Measurements from ENCODE around the gene ZNF750. TPM values are rescaled to one million over a fixed set of nuclear protein-coding genes. Genes with fewer than 3 reads are reported as not detected.

ZNF750 gene
- total and polyA plus RNA-seq, 3 donors from 2014 or later = 0.21 to 0.63 (median 0.50) TPM

GRCh38 chr17:82866590-82867191 lies 26.9 kb upstream of the ZNF750 start:
- H3K4me1 ChIP-seq = peaks cover 10% of the 10 kb centered on the region
- no peaks in the 10 kb centered on the region for H3K27me3 ChIP-seq
- no peaks in the 10 kb centered on the region for H3K9me3 ChIP-seq
- WGBS, 2 donors = 55 to 80% methylated on average over 2 to 11 of the region's 11 CpGs
- intact Hi-C loops (cut with DNase I; ENCODE audit: low total_unique reads) = no loop called here
- H3K4me3 ChIP-seq = no peak overlapping the region
- peak overlapping the region in 1 of 2 donors; percentile 61 for H3K27ac ChIP-seq
- peak; percentile 59 for DNase-seq
- TF ChIP-seq POLR2A (IDR thresholded peaks at IDR 0.05) (no peak), CTCF (IDR thresholded peaks at IDR 0.05) (no peak)
- H3K36me3 ChIP-seq (ENCODE audit: low read depth, missing control alignments) = no peaks in the 10 kb centered on the region

- Histone ChIP-seq H3K36me3 (ENCODE audit: low read depth, missing control alignments) (no peaks in the 10 kb centered on the region), H3K27me3 (no peaks in the 10 kb centered on the region), H3K4me1 (peaks cover 10% of the 10 kb centered on the region), H3K4me3 (no peak overlapping the region), H3K9me3 (no peaks in the 10 kb centered on the region), H3K27ac (no peak overlapping the region)
- no peak for TF ChIP-seq POLR2A (IDR thresholded peaks at IDR 0.05)
- no peak for TF ChIP-seq CTCF (IDR thresholded peaks at IDR 0.05)
- intact Hi-C loops (cut with DNase I; ENCODE audit: low total_unique reads) = no loop called here
- DNase-seq = no peak
- 76 to 81% methylated on average over 9 of the region's 9 CpGs for WGBS, 2 donors
Measured at GRCh38 chr17:82865774-82866395, 26.1 kb upstream of the ZNF750 start.

GRCh38 chr17:82865274-82865673 lies 25.5 kb upstream of the ZNF750 start:
- Histone ChIP-seq H3K36me3 (ENCODE audit: low read depth, missing control alignments) (no peaks in the 10 kb centered on the region), H3K4me3 (no peak overlapping the region), H3K9me3 (no peaks in the 10 kb centered on the region), H3K27ac (no peak overlapping the region), H3K27me3 (no peaks in the 10 kb centered on the region), H3K4me1 (peaks cover 10% of the 10 kb centered on the region)
- no peak for TF ChIP-seq CTCF (IDR thresholded peaks at IDR 0.05)
- TF ChIP-seq POLR2A (IDR thresholded peaks at IDR 0.05) = no peak
- DNase-seq = no peak
- WGBS, 2 donors = 86 to 100% methylated on average over 1 to 23 of the region's 23 CpGs
- intact Hi-C loops (cut with DNase I; ENCODE audit: low total_unique reads) = no loop called here

GRCh38 chr17:82864713-82865248 lies 25.0 kb upstream of the ZNF750 start:
- Histone ChIP-seq H3K36me3 (ENCODE audit: low read depth, missing control alignments) (no peaks in the 10 kb centered on the region), H3K4me3 (no peak overlapping the region), H3K27ac (no peak overlapping the region), H3K4me1 (peaks cover 15% of the 10 kb centered on the region), H3K27me3 (no peaks in the 10 kb centered on the region), H3K9me3 (no peaks in the 10 kb centered on the region)
- intact Hi-C loops (cut with DNase I; ENCODE audit: low total_unique reads) = no loop called here
- no peak for TF ChIP-seq CTCF (IDR thresholded peaks at IDR 0.05)
- TF ChIP-seq POLR2A (IDR thresholded peaks at IDR 0.05) = no peak
- 88 to 95% methylated on average over 4 to 12 of the region's 16 CpGs for WGBS, 2 donors
- no peak for DNase-seq
